ENCODE results near the gene ANXA3.

Gene ANXA3

DNA sequence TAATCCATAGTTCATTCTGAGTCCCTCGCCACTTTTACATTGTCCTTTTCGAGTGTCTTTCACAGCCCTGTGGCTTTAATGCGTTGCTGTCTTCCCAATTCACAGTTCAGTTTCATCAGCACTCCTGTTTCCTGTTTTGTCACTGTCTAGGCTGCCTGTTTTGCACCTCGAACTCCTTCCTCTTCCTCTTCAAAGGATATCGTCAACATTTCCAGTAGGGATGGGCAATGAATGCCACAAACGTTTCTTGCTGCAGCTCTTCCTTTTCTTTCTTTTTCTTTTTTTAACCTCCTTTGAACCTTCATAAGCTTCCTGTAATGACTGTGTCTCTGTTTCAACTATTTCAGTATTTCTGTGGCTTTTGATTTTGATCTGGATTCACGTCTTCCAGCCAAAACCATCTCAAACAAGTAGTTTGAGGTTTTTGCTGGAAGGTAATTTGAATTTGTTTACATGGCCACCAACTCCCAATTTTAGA lies 105.4 kb downstream of the ANXA3 start:
- H3K4me1 ChIP-seq: no peaks in the 10 kb centered on the region
- H3K9me3 ChIP-seq: no peaks in the 10 kb centered on the region
- no peaks in the 10 kb centered on the region for H3K27me3 ChIP-seq (ENCODE audit: low read depth)
- H3K4me3 ChIP-seq: no peak overlapping the region
- DNase-seq (ENCODE audit: low spot score in 2 of 2): no peak
- in situ Hi-C loops (cut with MboI; ENCODE audit: low sequenced_read_pairs): no loop called here
- no peaks in the 10 kb centered on the region for H3K36me3 ChIP-seq (replicated peaks)

DNA sequence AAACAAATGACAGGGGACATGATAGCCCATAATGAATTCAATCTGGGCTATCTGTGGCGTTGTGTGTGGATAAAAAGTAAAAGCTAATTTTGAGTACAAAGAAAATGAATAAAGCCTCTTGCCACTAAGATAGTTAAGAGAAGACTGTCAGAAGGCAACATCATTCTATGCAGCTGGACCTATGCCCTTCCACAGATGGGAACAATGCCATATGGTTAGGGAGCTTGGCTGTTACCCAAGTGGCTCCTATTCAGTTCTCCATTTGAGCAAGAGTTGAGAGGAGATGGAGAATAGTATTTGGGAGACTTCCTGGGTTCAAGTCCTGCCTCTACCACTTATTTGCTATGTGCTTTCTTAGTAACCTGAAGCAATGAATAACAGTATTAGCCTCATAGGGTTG lies 107.7 kb downstream of the ANXA3 start:
- H3K4me1 ChIP-seq: no peaks in the 10 kb centered on the region

DNA sequence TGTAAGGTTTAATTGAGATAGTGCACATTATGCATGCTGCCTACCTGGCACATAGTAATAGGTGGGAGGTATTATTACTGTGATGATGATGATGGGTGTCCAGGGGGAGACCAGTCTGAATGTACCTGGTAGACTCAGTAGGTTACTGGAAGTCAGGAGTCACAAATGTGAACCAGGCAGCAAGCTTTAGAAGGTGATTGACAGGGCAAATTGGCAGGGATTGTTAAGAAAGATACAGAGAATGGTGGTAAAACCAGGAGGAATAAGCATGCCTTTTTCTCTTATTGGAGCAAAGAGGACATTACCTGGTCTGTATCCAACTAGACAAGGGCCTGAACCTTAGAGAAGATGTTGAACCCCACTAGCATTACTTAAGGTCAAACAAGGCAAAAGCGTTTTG lies 108.1 kb downstream of the ANXA3 start:
- Histone ChIP-seq H3K9me3 (no peaks in the 10 kb centered on the region), H3K4me1 (no peaks in the 10 kb centered on the region), H3K27me3 (ENCODE audit: low read depth) (no peaks in the 10 kb centered on the region), H3K4me3 (no peak overlapping the region), H3K36me3 (replicated peaks) (no peaks in the 10 kb centered on the region)
- no peak for DNase-seq (ENCODE audit: low spot score in 2 of 2)
- in situ Hi-C loops (cut with MboI; ENCODE audit: low sequenced_read_pairs): no loop called here

More for the DNA sequence above, 107.7 kb downstream of the ANXA3 start:
- DNase-seq (ENCODE audit: low spot score in 2 of 2): no peak
- Histone ChIP-seq H3K27me3 (ENCODE audit: low read depth) (no peaks in the 10 kb centered on the region), H3K36me3 (replicated peaks) (no peaks in the 10 kb centered on the region), H3K4me3 (no peak overlapping the region), H3K9me3 (no peaks in the 10 kb centered on the region)
- in situ Hi-C loops (cut with MboI; ENCODE audit: low sequenced_read_pairs): no loop called here

All from HAP-1 (cell line).